ENCODE measurements around the gene TMCC3. TPM values are rescaled to one million over a fixed set of nuclear protein-coding genes. Genes with fewer than 3 reads are reported as not detected.

The TMCC3 gene
- total RNA-seq, 1 donor from 2014 or later, result 3.5 TPM

GRCh38 chr12:94557746-94558295, 92.5 kb downstream of the TMCC3 start:
- Histone ChIP-seq H3K4me3 (ENCODE audit: insufficient read depth, low read depth, low read length) (no peak overlapping the region), H3K27me3 (ENCODE audit: insufficient read depth, low read length) (peaks cover 19% of the 10 kb centered on the region), H3K9ac (ENCODE audit: low read length) (no peak overlapping the region), H4K20me1 (ENCODE audit: insufficient read depth, low read length) (no peaks in the 10 kb centered on the region), H3K4me1 (ENCODE audit: insufficient read depth, low read length) (peaks cover 24% of the 10 kb centered on the region), H3K9me3 (ENCODE audit: insufficient read depth, low read depth, low read length) (no peaks in the 10 kb centered on the region), H3K27ac (ENCODE audit: low read depth, low read length) (no peak overlapping the region), H3K4me2 (ENCODE audit: low read length) (no peak overlapping the region), H3K36me3 (ENCODE audit: insufficient read depth, low read length) (no peaks in the 10 kb centered on the region), H2AFZ (ENCODE audit: low read depth, low read length) (no peak overlapping the region), H3K79me2 (ENCODE audit: insufficient read depth, low read length) (no peaks in the 10 kb centered on the region)
- no peak for DNase-seq (ENCODE audit: low read depth)
- H3K4me3 Mint-ChIP-seq (ENCODE audit: unreplicated experiment), result no peak overlapping the region
- H3K27me3 Mint-ChIP-seq (ENCODE audit: low read depth, unreplicated experiment), result peaks cover 11% of the 10 kb centered on the region
- peaks cover 11% of the 10 kb centered on the region for H3K4me1 Mint-ChIP-seq (ENCODE audit: low read depth, unreplicated experiment)
- FAIRE-seq, result no peak
- no peaks in the 10 kb centered on the region for H3K36me3 Mint-ChIP-seq (ENCODE audit: low read depth, unreplicated experiment)
- no peak for TF ChIP-seq CTCF (IDR thresholded peaks at IDR 0.05; ENCODE audit: insufficient read depth, low read depth, low read length)
- TF ChIP-seq EZH2 (IDR thresholded peaks at IDR 0.05; ENCODE audit: insufficient read depth, low read length), result no peak
- no peak overlapping the region for H3K27ac Mint-ChIP-seq (ENCODE audit: unreplicated experiment)
- H3K9me3 Mint-ChIP-seq (ENCODE audit: unreplicated experiment), result peaks cover 1% of the 10 kb centered on the region

GRCh38 chr12:94555687-94556086, 94.7 kb downstream of the TMCC3 start:
- no peaks in the 10 kb centered on the region for H3K79me2 ChIP-seq (ENCODE audit: insufficient read depth, low read length)
- Mint-ChIP-seq H3K4me3 (ENCODE audit: unreplicated experiment) (no peak overlapping the region), H3K27me3 (ENCODE audit: low read depth, unreplicated experiment) (peaks cover 11% of the 10 kb centered on the region), H3K4me1 (ENCODE audit: low read depth, unreplicated experiment) (peaks cover 6% of the 10 kb centered on the region), H3K36me3 (ENCODE audit: low read depth, unreplicated experiment) (no peaks in the 10 kb centered on the region), H3K27ac (ENCODE audit: unreplicated experiment) (no peak overlapping the region), H3K9me3 (ENCODE audit: unreplicated experiment) (peaks cover 1% of the 10 kb centered on the region)
- H3K9ac ChIP-seq (ENCODE audit: low read length), result no peak overlapping the region
- H3K4me1 ChIP-seq (ENCODE audit: insufficient read depth, low read length), result peaks cover 13% of the 10 kb centered on the region
- no peak overlapping the region for H3K27ac ChIP-seq (ENCODE audit: low read depth, low read length)
- FAIRE-seq (no peak), DNase-seq (ENCODE audit: low read depth) (no peak)
- no peaks in the 10 kb centered on the region for H3K9me3 ChIP-seq (ENCODE audit: insufficient read depth, low read depth, low read length)
- H2AFZ ChIP-seq (ENCODE audit: low read depth, low read length), result no peak overlapping the region
- no peak overlapping the region for H3K4me3 ChIP-seq (ENCODE audit: insufficient read depth, low read depth, low read length)
- no peaks in the 10 kb centered on the region for H4K20me1 ChIP-seq (ENCODE audit: insufficient read depth, low read length)
- peaks cover 19% of the 10 kb centered on the region for H3K27me3 ChIP-seq (ENCODE audit: insufficient read depth, low read length)
- H3K36me3 ChIP-seq (ENCODE audit: insufficient read depth, low read length), result no peaks in the 10 kb centered on the region
- H3K4me2 ChIP-seq (ENCODE audit: low read length), result no peak overlapping the region
- TF ChIP-seq EZH2 (IDR thresholded peaks at IDR 0.05; ENCODE audit: insufficient read depth, low read length) (no peak), CTCF (IDR thresholded peaks at IDR 0.05; ENCODE audit: insufficient read depth, low read depth, low read length) (no peak)

- Mint-ChIP-seq H3K9me3 (ENCODE audit: unreplicated experiment) (no peaks in the 10 kb centered on the region), H3K27me3 (ENCODE audit: low read depth, unreplicated experiment) (peaks cover 6% of the 10 kb centered on the region), H3K4me1 (ENCODE audit: low read depth, unreplicated experiment) (no peaks in the 10 kb centered on the region), H3K27ac (ENCODE audit: unreplicated experiment) (no peak overlapping the region), H3K36me3 (ENCODE audit: low read depth, unreplicated experiment) (no peaks in the 10 kb centered on the region), H3K4me3 (ENCODE audit: unreplicated experiment) (no peak overlapping the region)
- H3K4me3 ChIP-seq (ENCODE audit: insufficient read depth, low read depth, low read length), result no peak overlapping the region
- no peaks in the 10 kb centered on the region for H3K79me2 ChIP-seq (ENCODE audit: insufficient read depth, low read length)
- no peak overlapping the region for H3K4me2 ChIP-seq (ENCODE audit: low read length)
- no peaks in the 10 kb centered on the region for H3K9me3 ChIP-seq (ENCODE audit: insufficient read depth, low read depth, low read length)
- no peaks in the 10 kb centered on the region for H4K20me1 ChIP-seq (ENCODE audit: insufficient read depth, low read length)
- TF ChIP-seq CTCF (IDR thresholded peaks at IDR 0.05; ENCODE audit: insufficient read depth, low read depth, low read length) (no peak), EZH2 (IDR thresholded peaks at IDR 0.05; ENCODE audit: insufficient read depth, low read length) (no peak)
- H3K27ac ChIP-seq (ENCODE audit: low read depth, low read length), result no peak overlapping the region
- no peak for FAIRE-seq
- DNase-seq (ENCODE audit: low read depth), result no peak
- H3K36me3 ChIP-seq (ENCODE audit: insufficient read depth, low read length), result no peaks in the 10 kb centered on the region
- H2AFZ ChIP-seq (ENCODE audit: low read depth, low read length), result no peak overlapping the region
- peaks cover 10% of the 10 kb centered on the region for H3K4me1 ChIP-seq (ENCODE audit: insufficient read depth, low read length)
- H3K9ac ChIP-seq (ENCODE audit: low read length), result no peak overlapping the region
- peaks cover 13% of the 10 kb centered on the region for H3K27me3 ChIP-seq (ENCODE audit: insufficient read depth, low read length)
Measured at GRCh38 chr12:94553875-94554274, 96.5 kb downstream of the TMCC3 start.

Measured in astrocyte (in vitro differentiated cells and primary cell).